Cerebellar nuclear complex (tissue), 1 donor: ENCODE measurements around the gene SRR.

Source experiments
- DNase-seq, 2 experiments: peaks; one replicate each; lab custom pipeline; 2025; lab: John Stamatoyannopoulos, UW

SRR gene

DNA sequence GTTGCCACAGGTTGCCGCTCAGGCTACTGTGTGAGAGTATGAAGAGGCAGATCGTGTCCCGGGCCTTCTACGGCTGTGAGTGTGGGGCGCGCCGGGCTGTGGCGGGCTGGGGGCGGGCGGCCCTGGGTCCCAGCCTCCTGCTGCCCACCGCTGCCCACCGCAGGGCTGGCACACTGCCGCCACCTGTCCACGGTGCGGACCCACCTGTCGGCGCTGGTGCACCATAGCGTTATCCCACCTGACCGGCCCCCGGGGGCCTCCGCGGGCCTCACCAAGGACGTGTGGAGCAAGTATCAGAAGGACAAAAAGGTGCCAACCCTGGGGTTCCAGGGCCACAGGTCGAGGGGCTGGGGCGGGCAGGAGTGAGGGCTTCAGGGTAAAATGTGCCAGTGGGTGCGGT is 68.4 kb downstream of the SRR start:
- DNase-seq = no peak

DNA sequence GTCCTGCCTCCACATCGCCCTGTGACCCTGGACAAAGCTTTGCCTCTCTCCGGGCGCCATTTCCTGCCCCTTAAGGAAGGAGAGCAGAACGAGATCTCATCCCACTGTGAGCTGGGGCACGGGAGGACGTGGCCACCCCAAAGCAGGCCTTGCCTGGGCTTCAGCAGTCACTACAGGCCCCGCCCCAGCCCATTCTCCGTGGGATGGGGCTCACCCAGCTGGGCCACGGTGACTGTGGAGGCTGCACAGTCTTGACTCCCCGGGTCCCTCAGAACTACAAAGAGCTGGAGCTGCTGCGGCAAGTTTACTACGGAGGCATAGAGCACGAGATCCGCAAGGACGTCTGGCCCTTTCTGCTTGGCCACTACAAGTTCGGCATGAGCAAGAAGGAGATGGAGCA is 68.9 kb downstream of the SRR start:
- no peak for DNase-seq

- no peak for DNase-seq
Measured at GRCh38 chr17:2373179-2373578, 69.4 kb downstream of the SRR start.
